NCI-H82 treated with DMSO at 0.1 percent for 48 hours (cell line): Measurements from ENCODE around the gene LIPI.
"Not testable (repeated sequence)": the region's sequence is repeated elsewhere in the genome, so short reads cannot be mapped to it uniquely, and the experiment has no call there.

Experiments used
- DNase-seq: peaks from one replicate; lab custom pipeline; 2025; ENCODE audit not compliant: unreplicated experiment; lab: John Stamatoyannopoulos, UW

The LIPI gene

GRCh38 chr21:14075346-14076142 lies 135.2 kb downstream of the LIPI start:
- no peak for DNase-seq

GRCh38 chr21:14074177-14074576 lies 136.6 kb downstream of the LIPI start:
- DNase-seq: no peak

- DNase-seq: no peak
Measured at GRCh38 chr21:14073615-14074014, 137.1 kb downstream of the LIPI start.

GRCh38 chr21:14072761-14073535 lies 137.8 kb downstream of the LIPI start:
- DNase-seq: no peak

GRCh38 chr21:14071902-14072734 lies 138.6 kb downstream of the LIPI start:
- DNase-seq: no peak

- no peak for DNase-seq
Measured at GRCh38 chr21:14070968-14071367, 139.8 kb downstream of the LIPI start.

- no peak for DNase-seq
Measured at GRCh38 chr21:14070049-14070893, 140.5 kb downstream of the LIPI start.

- no peak for DNase-seq
Measured at GRCh38 chr21:14064296-14064645, 146.5 kb downstream of the LIPI start.

- not testable (repeated sequence) for DNase-seq
Measured at GRCh38 chr21:14063620-14064295, 147.0 kb downstream of the LIPI start.

- not testable (repeated sequence) for DNase-seq
Measured at GRCh38 chr21:14062684-14063083, 148.1 kb downstream of the LIPI start.

GRCh38 chr21:14061820-14062219 lies 148.9 kb downstream of the LIPI start:
- DNase-seq: not testable (repeated sequence)

- DNase-seq: not testable (repeated sequence)
Measured at GRCh38 chr21:14058995-14059627, 151.6 kb downstream of the LIPI start.
